ENCODE measurements around the gene FER.
"Not testable (repeated sequence)": the region's sequence is repeated elsewhere in the genome, so short reads cannot be mapped to it uniquely, and the experiment has no call there.

DNA sequence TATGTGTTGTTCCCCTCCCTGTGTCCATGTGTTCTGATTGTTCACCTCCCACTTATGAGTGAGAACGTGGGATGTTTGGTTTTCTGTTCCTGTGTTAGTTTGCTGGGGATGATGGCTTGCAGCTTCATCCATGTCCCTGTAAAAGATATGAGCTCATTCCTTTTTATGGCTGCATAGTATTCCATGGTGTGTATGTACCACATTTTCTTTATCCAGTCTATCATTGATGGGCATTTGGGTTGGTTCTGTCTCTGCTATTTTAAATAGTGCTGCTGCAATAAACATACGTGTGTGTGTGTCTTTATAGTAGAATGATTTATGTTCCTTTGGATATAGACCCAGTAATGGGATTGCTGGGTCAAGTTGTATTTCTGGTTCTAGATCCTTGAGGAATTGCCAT lies 26.4 kb downstream of the FER start:
- TF ChIP-seq, protein P1, sequence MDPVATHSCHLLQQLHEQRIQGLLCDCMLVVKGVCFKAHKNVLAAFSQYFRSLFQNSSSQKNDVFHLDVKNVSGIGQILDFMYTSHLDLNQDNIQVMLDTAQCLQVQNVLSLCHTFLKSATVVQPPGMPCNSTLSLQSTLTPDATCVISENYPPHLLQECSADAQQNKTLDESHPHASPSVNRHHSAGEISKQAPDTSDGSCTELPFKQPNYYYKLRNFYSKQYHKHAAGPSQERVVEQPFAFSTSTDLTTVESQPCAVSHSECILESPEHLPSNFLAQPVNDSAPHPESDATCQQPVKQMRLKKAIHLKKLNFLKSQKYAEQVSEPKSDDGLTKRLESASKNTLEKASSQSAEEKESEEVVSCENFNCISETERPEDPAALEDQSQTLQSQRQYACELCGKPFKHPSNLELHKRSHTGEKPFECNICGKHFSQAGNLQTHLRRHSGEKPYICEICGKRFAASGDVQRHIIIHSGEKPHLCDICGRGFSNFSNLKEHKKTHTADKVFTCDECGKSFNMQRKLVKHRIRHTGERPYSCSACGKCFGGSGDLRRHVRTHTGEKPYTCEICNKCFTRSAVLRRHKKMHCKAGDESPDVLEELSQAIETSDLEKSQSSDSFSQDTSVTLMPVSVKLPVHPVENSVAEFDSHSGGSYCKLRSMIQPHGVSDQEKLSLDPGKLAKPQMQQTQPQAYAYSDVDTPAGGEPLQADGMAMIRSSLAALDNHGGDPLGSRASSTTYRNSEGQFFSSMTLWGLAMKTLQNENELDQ (tag by site-specific recombination; IDR thresholded peaks at IDR 0.05; ENCODE audit: low read depth), result not testable (repeated sequence)
- TF ChIP-seq, protein P2, sequence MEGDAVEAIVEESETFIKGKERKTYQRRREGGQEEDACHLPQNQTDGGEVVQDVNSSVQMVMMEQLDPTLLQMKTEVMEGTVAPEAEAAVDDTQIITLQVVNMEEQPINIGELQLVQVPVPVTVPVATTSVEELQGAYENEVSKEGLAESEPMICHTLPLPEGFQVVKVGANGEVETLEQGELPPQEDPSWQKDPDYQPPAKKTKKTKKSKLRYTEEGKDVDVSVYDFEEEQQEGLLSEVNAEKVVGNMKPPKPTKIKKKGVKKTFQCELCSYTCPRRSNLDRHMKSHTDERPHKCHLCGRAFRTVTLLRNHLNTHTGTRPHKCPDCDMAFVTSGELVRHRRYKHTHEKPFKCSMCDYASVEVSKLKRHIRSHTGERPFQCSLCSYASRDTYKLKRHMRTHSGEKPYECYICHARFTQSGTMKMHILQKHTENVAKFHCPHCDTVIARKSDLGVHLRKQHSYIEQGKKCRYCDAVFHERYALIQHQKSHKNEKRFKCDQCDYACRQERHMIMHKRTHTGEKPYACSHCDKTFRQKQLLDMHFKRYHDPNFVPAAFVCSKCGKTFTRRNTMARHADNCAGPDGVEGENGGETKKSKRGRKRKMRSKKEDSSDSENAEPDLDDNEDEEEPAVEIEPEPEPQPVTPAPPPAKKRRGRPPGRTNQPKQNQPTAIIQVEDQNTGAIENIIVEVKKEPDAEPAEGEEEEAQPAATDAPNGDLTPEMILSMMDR (tag by site-specific recombination; IDR thresholded peaks at IDR 0.05), result not testable (repeated sequence)
- TF ChIP-seq ZFP37 (tag by site-specific recombination; IDR thresholded peaks at IDR 0.05); ZNF423 (tag by site-specific recombination; IDR thresholded peaks at IDR 0.05); ZNF785 (tag by site-specific recombination; IDR thresholded peaks at IDR 0.05); ZNF596 (tag by site-specific recombination; IDR thresholded peaks at IDR 0.05); ZNF776 (tag by site-specific recombination; IDR thresholded peaks at IDR 0.05; ENCODE audit: borderline replicate concordance); ZBTB21 (tag by site-specific recombination; IDR thresholded peaks at IDR 0.05); ZBTB8A (tag by site-specific recombination; IDR thresholded peaks at IDR 0.05); ZNF335 (tag by site-specific recombination; conservative IDR thresholded peaks at IDR 0.05); ZNF560 (tag by site-specific recombination; IDR thresholded peaks at IDR 0.05; ENCODE audit: borderline replicate concordance); SETDB1 (IDR thresholded peaks at IDR 0.05; ENCODE audit: insufficient read length, low read length): not testable (repeated sequence)
- peak; percentile 80; the same call in 1 of the 2 replicates for TF ChIP-seq ZNF169 (tag by site-specific recombination; IDR thresholded peaks at IDR 0.05)
- TF ChIP-seq, protein P3, sequence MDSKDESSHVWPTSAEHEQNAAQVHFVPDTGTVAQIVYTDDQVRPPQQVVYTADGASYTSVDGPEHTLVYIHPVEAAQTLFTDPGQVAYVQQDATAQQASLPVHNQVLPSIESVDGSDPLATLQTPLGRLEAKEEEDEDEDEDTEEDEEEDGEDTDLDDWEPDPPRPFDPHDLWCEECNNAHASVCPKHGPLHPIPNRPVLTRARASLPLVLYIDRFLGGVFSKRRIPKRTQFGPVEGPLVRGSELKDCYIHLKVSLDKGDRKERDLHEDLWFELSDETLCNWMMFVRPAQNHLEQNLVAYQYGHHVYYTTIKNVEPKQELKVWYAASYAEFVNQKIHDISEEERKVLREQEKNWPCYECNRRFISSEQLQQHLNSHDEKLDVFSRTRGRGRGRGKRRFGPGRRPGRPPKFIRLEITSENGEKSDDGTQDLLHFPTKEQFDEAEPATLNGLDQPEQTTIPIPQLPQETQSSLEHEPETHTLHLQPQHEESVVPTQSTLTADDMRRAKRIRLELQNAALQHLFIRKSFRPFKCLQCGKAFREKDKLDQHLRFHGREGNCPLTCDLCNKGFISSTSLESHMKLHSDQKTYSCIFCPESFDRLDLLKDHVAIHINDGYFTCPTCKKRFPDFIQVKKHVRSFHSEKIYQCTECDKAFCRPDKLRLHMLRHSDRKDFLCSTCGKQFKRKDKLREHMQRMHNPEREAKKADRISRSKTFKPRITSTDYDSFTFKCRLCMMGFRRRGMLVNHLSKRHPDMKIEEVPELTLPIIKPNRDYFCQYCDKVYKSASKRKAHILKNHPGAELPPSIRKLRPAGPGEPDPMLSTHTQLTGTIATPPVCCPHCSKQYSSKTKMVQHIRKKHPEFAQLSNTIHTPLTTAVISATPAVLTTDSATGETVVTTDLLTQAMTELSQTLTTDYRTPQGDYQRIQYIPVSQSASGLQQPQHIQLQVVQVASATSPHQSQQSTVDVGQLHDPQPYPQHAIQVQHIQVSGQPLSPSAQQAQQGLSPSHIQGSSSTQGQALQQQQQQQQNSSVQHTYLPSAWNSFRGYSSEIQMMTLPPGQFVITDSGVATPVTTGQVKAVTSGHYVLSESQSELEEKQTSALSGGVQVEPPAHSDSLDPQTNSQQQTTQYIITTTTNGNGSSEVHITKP (tag by site-specific recombination; IDR thresholded peaks at IDR 0.05), result not testable (repeated sequence)
